Measurements from ENCODE around the gene AK1. TPM values are rescaled to one million over a fixed set of nuclear protein-coding genes. Genes with fewer than 3 reads are reported as not detected.

AK1 gene
- total and polyA plus RNA-seq, 9 of the 15 experiments (the other 6 are each of a cell fraction or from before 2014, with no cell fraction given) = 10.1 to 71.8 (median 39.0) TPM

- TF ChIP-seq REST (IDR thresholded peaks at IDR 0.05; ENCODE audit: borderline replicate concordance) (no peak), REST (CRISPR knock-in tag; IDR thresholded peaks at IDR 0.05; ENCODE audit: low read depth) (no peak), EGR1 (conservative IDR thresholded peaks at IDR 0.05) (0 out of 2 replicates have a peak, but pooled peaks have one; percentile 6), ZNF699 (CRISPR knock-in tag; IDR thresholded peaks at IDR 0.05; ENCODE audit: insufficient replicate concordance) (no peak)
- DNase-seq (ENCODE audit: extremely low read depth in 1 of 4, low spot score in 3 of 4) (no peak), FAIRE-seq (no peak), ATAC-seq (no peak)
- no peak overlapping the region for H3K27ac ChIP-seq (ENCODE audit: extremely low read depth, low read depth, low read length)
- BruUV-seq (replicated peaks) = no TSS peak
- H3K9me1 ChIP-seq (ENCODE audit: control insufficient read depth, insufficient read depth, low read length) = no peaks in the 10 kb centered on the region
- no peak overlapping the region for H2AFZ ChIP-seq (ENCODE audit: low read depth, low read length)
- no peaks in the 10 kb centered on the region for H3K9me3 ChIP-seq (replicated peaks; ENCODE audit: control insufficient read depth, insufficient read depth, low read depth, low read length)
- no peak overlapping the region for H3K4me3 ChIP-seq
- H3K36me3 ChIP-seq (ENCODE audit: control insufficient read depth, insufficient read depth, low read length) = peaks cover 12% of the 10 kb centered on the region; the same call in 2 of the 3 replicates
- no peaks in the 10 kb centered on the region for H3K27me3 ChIP-seq (ENCODE audit: control insufficient read depth in 2 of 2, insufficient read depth in 2 of 2, low read length in 2 of 2)
- peaks cover 12% of the 10 kb centered on the region; the same call in 2 of the 3 replicates for H3K79me2 ChIP-seq (ENCODE audit: control insufficient read depth, insufficient read depth, low read length)
- H3K9ac ChIP-seq (ENCODE audit: insufficient read depth in 1 of 2, low read depth in 2 of 2, low read length in 2 of 2) = peak overlapping the region in 1 of 2 experiments; percentile 18; a peak in 1 of 4 replicates
- intact Hi-C loops (cut with micrococcal nuclease) = loop anchor here (5.0 to 10.0 kb wide), 2 partner anchors 70 to 278 kb away; partner anchors contain the start of gene FPGS
- H4K20me1 ChIP-seq (replicated peaks; ENCODE audit: control insufficient read depth, insufficient read depth, low read length) = no peaks in the 10 kb centered on the region
- 83% methylated on average over 18 of the region's 20 CpGs for WGBS (ENCODE audit: insufficient coverage, low coverage, missing lambda C conversion rate)
- POLR2A ChIA-PET = interaction anchor here (0.6 to 2.4 kb wide), 6 partner anchors 9 to 1506 kb away, joined by 3 to 9 read pairs (median 4); no protein-coding TSS in a partner anchor
- CTCF ChIA-PET (ENCODE audit: low intra/inter-chr PET ratio) = no interaction called here
- in situ Hi-C loops (cut with MboI) = loop anchor here (5.0 to 10.0 kb wide), 3 partner anchors 65 to 278 kb away; partner anchors contain the start of gene TOR2A
- H3K4me2 ChIP-seq (ENCODE audit: insufficient read depth, low read length) = no peak overlapping the region
- peaks cover 13 to 70% of the 10 kb centered on the region in 2 experiments; a peak in 4 of 5 replicates for H3K4me1 ChIP-seq (replicated peaks in 1 of 2; ENCODE audit: control insufficient read depth in 2 of 2, insufficient read depth in 2 of 2, low read length in 2 of 2)
These were observed 4.9 kb downstream of the AK1 start for GRCh38 chr9:127872369-127873222.
